ES-I3 (cell line): ENCODE data around the gene RPP30.
"Not testable (repeated sequence)": the region's sequence is repeated elsewhere in the genome, so short reads cannot be mapped to it uniquely, and the experiment has no call there.

Experiments used
- H3K36me3 ChIP-seq: 2 replicates; pipeline ENCODE4 v1.6.1; 2013; ENCODE audit warnings: mild to moderate bottlenecking, low read length, control low read depth, moderate library complexity; ENCODE audit not compliant: insufficient read depth
- H3K4me1 ChIP-seq: 2 replicates; pipeline ENCODE4 v1.6.1; 2013; ENCODE audit warnings: mild to moderate bottlenecking, control low read depth, low read length; ENCODE audit not compliant: insufficient read depth
- H3K9ac ChIP-seq: 2 replicates; pipeline ENCODE4 v1.6.1; 2013; ENCODE audit warnings: low read depth, mild to moderate bottlenecking, low read length, moderate library complexity
- H3K9me3 ChIP-seq: 2 replicates; pipeline ENCODE4 v1.6.1; 2013; ENCODE audit warnings: mild to moderate bottlenecking, low read length, moderate library complexity; ENCODE audit not compliant: control insufficient read depth, insufficient read depth

RPP30 gene

GRCh38 chr10:90888387-90888786 is 16.6 kb downstream of the RPP30 start:
- no peaks in the 10 kb centered on the region for H3K4me1 ChIP-seq

DNA sequence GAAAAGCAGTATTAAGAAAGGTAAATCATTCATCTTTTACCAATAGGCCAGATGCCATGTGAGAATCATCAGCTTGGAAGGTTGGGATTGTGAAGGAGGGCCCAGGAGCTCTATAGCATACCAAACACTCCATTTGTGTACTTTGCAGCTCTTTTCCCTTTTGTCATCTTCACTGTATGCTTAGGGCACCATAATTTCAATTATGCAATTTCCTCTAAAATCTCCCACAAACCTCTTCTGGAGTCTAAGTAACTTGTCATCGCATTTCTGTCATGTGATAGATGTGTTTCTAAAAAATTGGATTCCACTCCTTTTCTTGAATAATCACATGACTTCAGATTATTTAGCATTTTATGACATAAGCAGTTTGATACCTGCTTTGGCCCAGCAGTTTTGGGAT is 17.9 kb downstream of the RPP30 start:
- Histone ChIP-seq H3K9ac (no peak overlapping the region), H3K4me1 (no peaks in the 10 kb centered on the region), H3K9me3 (no peaks in the 10 kb centered on the region), H3K36me3 (peaks cover 9% of the 10 kb centered on the region; the same call in 1 of the 2 replicates)

More at GRCh38 chr10:90888387-90888786, 16.6 kb downstream of the RPP30 start:
- H3K9ac ChIP-seq: no peak overlapping the region
- no peaks in the 10 kb centered on the region for H3K9me3 ChIP-seq
- H3K36me3 ChIP-seq: peaks cover 9% of the 10 kb centered on the region; the same call in 1 of the 2 replicates

DNA sequence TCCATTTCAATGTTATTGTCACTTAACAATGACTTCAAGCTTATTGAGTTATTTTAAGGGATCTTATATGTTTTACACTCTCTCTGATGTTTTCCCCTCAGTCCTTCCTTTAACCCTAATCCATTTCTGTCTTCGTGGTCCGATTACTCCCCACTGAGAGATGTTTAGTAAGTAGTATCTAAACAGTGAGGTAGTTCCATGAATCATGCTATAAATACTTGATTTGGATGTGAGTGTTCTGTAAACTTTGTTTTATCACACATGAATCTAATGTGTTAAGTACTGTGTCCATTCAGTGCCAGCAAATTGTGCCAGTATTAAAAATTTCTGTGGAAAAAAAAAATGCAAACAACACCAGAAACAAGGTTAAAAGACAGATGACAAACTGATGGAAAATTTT is 18.6 kb downstream of the RPP30 start:
- Histone ChIP-seq H3K36me3 (peaks cover 9% of the 10 kb centered on the region; the same call in 1 of the 2 replicates), H3K9ac (no peak overlapping the region), H3K4me1 (no peaks in the 10 kb centered on the region), H3K9me3 (no peaks in the 10 kb centered on the region)

- Histone ChIP-seq H3K9me3 (no peaks in the 10 kb centered on the region), H3K36me3 (0 out of 2 replicates have a peak, but pooled peaks cover 12% of the 10 kb centered on the region), H3K9ac (no peak overlapping the region), H3K4me1 (no peaks in the 10 kb centered on the region)
These were observed 21.4 kb downstream of the RPP30 start for GRCh38 chr10:90893190-90893589.

- not testable (repeated sequence) for H3K9me3 ChIP-seq, H3K9ac ChIP-seq, H3K4me1 ChIP-seq
- 0 out of 2 replicates have a peak, but pooled peaks cover 12% of the 10 kb centered on the region for H3K36me3 ChIP-seq
These were observed 25.1 kb downstream of the RPP30 start for GRCh38 chr10:90896916-90897315.

DNA sequence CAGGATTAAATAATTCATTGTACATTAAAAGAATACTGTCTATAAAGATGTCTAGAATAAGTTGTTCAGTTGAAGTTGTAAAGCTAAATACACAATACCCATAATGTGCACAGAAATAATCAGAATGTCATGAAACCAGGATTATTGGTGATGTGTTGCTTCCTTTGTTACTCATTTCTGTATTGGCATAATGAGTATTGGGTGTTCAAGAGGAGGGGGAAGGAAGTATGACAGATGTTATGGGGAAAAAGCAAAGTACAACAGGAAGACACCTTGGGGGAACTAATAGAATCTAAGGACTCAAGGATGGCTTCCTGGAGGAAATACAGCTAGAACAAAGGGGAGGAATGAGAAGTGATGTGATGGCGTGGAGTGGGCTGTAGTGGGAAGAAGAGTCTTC is 34.2 kb downstream of the RPP30 start:
- H3K9me3 ChIP-seq: no peaks in the 10 kb centered on the region
- no peak overlapping the region for H3K9ac ChIP-seq
- no peaks in the 10 kb centered on the region for H3K4me1 ChIP-seq
- H3K36me3 ChIP-seq: no peaks in the 10 kb centered on the region; the same call in none of the 2 replicates

- Histone ChIP-seq H3K9me3 (no peaks in the 10 kb centered on the region), H3K36me3 (no peaks in the 10 kb centered on the region; the same call in none of the 2 replicates)
These were observed 34.8 kb downstream of the RPP30 start for GRCh38 chr10:90906596-90906995.

DNA sequence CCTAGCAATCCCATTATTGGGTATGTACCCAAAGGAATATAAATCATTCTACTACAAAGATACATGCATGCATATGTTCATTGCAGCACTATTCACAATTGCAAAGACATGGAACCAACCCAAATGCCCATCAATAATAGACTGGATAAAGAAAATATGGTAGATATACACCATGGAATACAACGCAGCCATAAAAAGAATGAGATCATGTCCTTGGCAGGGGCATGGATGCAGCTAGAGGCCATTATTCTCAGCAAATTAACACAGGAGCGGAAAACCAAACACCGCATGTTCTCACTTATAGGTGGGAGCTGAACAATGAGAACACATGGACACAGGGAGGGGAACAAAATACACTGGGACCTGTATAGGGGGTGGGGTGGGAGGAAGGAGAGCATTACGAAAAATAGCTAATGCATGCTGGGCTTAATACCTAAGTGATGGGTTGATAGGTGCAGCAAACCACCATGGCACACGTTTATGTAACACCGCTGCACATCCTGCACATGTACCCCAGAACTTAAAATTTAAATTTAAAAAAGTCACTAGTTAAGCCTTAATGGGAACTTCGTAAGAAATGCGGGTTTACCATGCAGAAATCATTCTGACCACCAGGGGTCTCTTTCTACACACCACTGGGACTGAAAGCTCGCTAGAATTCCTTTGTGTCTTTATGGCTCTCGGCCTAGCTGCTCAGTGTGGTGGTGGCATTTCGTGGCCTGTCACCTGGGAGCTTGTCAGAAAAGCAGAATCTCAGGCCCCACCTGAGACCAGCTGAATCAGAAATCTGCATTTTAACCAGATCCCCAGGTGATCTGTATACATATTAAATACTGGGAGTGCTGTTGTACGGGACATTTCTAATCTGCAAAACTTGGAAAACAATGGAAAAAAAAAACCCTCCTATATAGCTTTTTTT is 39.6 kb downstream of the RPP30 start:
- Histone ChIP-seq H3K9ac (no peak overlapping the region), H3K9me3 (no peaks in the 10 kb centered on the region), H3K36me3 (no peaks in the 10 kb centered on the region; the same call in 1 of the 2 replicates), H3K4me1 (peaks cover 10% of the 10 kb centered on the region; the same call in 1 of the 2 replicates)

More at GRCh38 chr10:90906596-90906995, 34.8 kb downstream of the RPP30 start:
- Histone ChIP-seq H3K9ac (no peak overlapping the region), H3K4me1 (no peaks in the 10 kb centered on the region)

DNA sequence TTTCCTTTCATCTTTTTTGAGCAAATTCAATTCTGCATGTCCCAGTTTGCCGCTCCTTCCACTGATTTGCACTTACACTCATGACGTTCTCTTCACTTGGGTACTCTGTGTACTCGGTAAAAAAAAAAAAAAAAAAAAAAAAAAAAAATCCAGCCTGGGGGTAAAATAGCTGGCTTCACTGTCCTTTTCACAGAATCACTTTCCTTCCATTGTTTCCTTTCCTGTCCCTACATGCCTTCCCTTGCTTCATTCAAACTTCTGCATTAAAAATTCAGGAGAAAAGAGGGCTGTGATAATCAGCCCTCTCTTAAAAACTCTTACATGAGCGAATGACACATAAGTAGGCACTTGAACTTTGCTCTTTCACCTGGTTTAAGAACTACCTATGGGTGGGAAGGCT is 40.4 kb downstream of the RPP30 start:
- H3K9me3 ChIP-seq: no peaks in the 10 kb centered on the region
- no peaks in the 10 kb centered on the region for H3K36me3 ChIP-seq
- peaks cover 10% of the 10 kb centered on the region; the same call in 1 of the 2 replicates for H3K4me1 ChIP-seq
- no peak overlapping the region for H3K9ac ChIP-seq

DNA sequence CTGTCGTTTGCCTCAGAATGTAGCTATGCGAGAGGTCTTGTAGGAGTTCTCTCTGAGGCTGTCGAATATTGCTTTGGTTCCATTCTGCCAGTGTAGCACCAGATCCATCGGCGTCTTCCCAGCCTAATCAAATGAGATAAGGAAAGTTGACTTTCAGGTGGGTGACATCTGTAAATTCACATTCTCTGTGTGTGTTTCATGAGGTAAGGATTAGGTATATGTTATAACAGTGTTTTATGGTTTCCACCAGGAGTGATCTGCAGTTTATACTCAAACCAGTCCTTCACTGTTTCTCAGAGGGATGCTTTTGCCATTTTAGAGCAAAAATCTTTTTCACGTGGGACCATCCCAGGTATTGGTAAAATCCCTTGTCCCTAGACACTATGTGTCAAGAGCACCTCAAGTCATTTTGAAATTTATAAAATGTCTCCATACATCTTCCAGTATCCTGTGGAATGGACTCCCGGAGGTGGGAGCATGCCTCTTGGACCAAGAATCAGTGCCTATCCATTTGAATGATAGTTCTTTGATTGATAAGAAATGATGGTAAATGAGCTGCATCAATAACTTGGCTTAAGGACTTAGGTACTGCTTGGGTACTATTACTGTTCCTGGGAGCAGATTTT is 41.2 kb downstream of the RPP30 start:
- Histone ChIP-seq H3K9me3 (no peaks in the 10 kb centered on the region), H3K4me1 (peaks cover 10% of the 10 kb centered on the region; the same call in 1 of the 2 replicates), H3K9ac (no peak overlapping the region), H3K36me3 (no peaks in the 10 kb centered on the region)

- Histone ChIP-seq H3K9ac (no peak overlapping the region), H3K36me3 (no peaks in the 10 kb centered on the region), H3K4me1 (peaks cover 10% of the 10 kb centered on the region; the same call in 1 of the 2 replicates), H3K9me3 (no peaks in the 10 kb centered on the region)
These were observed 42.1 kb downstream of the RPP30 start for GRCh38 chr10:90913774-90914420.

- H3K9me3 ChIP-seq: no peaks in the 10 kb centered on the region
- no peaks in the 10 kb centered on the region for H3K36me3 ChIP-seq
- peaks cover 18% of the 10 kb centered on the region for H3K4me1 ChIP-seq
- H3K9ac ChIP-seq: no peak overlapping the region
These were observed 43.4 kb downstream of the RPP30 start for GRCh38 chr10:90914992-90915765.

DNA sequence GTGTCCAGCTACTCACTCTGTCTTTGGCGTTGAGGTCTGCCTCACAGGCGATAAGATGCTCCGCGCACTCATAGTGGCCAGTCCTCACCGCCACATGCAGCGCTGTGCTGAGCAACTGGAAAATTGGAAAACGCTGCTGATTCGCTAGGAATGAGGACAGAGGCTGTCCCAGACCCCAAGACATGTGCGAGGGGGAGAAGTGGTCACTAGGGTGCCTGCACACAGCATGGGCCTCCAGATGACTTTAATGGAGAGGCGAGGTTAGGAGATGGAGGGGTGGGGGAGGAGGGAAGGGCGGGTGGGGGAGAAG is 43.9 kb downstream of the RPP30 start:
- Histone ChIP-seq H3K9me3 (no peaks in the 10 kb centered on the region), H3K36me3 (no peaks in the 10 kb centered on the region), H3K9ac (no peak overlapping the region), H3K4me1 (peaks cover 21% of the 10 kb centered on the region)
